ENCODE results near the gene ATP6AP1.

GRCh38 chrX:154477891-154478477 lies 49.5 kb downstream of the ATP6AP1 start:
- TF ChIP-seq POLR2A (IDR thresholded peaks at IDR 0.05) (no peak), CTCF (IDR thresholded peaks at IDR 0.05) (no peak)

Measured in testis (tissue), 2 donors.